NCI-H1694 treated with DMSO at 0.1 percent for 48 hours (cell line): Measurements from ENCODE around the gene ZNF860.

Source experiments
- DNase-seq: peaks from one replicate; lab custom pipeline; 2025; lab: John Stamatoyannopoulos, UW

The ZNF860 gene

GRCh38 chr3:31981206-31982181 lies at the start of gene ZNF860, which contains the start of gene OSBPL10:
TSS of gene ZNF860 (plus strand) at chr3:31981750. CDS start at chr3:31989080, 7,330 bp downstream.
TSS of gene OSBPL10 (minus strand) at chr3:31981262. CDS start at chr3:31981179, 83 bp downstream.
- DNase-seq = no peak

GRCh38 chr3:31932990-31933389 lies 48.6 kb upstream of the ZNF860 start:
- DNase-seq = no peak

DNA sequence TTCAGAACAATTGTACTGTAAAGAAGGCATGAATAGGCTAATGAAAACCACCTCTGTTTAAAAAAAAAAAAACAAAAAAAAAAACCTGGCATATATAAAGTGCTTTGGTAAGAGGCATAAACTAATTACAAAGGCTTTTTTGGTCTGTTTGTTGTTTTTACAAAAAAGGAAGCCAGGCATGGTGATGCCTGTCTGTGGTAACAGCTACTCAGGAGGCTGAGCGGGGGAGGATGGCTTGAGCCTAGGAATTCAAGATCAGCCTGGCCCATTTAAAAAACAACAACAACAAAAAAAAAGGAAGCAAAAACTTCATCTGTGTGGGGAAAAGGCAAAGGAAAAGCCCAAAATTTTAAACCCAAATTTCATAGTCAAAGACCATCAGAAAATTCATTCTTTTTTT lies 47.5 kb upstream of the ZNF860 start:
- DNase-seq = no peak

DNA sequence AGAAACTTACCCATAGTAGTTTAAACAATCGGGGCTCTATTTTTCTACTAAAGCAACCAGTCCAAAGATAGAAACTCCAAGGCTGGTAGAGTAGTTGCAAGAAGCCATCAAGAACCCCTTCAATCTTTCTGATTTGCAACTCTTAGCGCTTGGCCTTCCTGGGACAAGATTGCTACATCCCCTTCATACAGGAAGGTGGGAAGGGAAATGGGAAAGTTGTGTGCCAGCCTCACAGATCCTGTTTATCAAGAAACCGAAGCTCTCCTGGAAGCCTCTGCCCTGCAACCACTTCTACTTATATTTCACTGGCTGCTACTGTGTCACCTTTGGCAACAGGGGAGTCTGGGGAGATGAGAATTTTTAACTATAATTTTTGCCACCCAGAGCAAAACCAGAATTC lies 46.7 kb upstream of the ZNF860 start:
- DNase-seq = no peak

DNA sequence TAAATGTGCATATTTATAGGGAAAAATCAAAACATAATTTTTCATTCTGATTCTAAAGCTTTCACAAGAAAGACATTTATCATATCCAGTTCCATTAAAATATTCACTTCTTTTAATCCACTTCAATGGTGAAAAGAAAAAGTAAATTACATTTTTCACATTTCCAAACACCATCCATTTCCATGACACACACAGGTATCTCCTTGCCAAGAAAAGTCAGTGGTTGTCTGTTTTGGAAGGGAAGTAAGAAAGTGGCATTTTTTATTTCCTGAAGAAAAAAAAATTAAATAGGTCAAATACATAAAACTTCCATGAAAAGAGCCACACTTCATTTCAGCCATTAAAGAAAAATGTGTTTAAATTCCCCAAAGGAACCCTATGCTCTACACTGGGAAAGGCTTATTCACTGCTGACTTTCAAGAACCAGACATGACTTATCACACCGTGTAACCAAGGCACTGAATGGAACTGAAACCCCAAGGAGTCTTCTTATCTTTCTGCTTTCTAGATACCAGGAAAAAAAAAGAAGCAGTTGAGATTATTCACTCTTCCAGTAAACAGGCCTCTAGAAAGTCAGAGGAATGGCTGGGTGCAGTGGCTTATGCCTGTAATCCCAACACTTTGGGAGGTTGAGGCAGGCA lies 45.0 kb upstream of the ZNF860 start:
- DNase-seq = no peak

DNA sequence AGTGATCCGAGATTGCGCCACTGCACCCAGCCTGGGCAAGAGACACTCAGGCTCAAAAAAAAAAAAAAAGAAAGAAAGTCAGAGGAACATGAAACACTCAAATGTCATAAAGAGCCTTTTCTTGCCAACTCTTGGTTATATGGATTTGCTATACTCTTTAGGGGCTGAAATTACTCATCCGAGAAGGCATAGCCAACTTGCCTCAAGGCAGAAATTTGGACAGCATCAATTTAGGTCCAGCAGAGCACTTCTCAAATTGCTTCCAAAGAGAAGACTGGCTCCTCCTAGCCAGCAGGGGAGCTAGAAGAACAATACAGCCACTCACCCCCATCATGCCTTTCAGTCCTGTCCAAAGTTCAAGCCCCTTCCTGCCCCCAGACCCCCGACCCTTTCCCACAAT lies 44.3 kb upstream of the ZNF860 start:
- DNase-seq = no peak

DNA sequence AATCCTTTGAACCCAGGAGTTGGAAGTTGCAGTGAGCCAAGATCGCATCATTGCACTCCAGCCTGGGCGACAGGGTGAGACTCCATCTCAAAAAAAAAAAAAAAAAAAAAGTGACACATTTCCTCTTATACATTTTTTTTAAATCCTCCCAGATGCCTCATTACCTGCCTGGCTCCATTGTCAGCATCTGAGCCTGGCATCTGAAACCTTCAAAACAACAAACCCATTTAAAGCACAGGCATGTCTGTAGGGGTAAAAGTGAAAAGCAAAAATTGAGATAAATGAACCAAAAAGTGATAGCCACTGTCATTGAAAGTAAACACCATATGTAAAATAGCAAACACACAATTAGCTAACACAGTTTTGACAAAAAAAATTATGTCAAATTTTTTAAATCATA lies 39.1 kb upstream of the ZNF860 start:
- no peak for DNase-seq

GRCh38 chr3:31943041-31943440 lies 38.5 kb upstream of the ZNF860 start:
- DNase-seq = no peak

DNA sequence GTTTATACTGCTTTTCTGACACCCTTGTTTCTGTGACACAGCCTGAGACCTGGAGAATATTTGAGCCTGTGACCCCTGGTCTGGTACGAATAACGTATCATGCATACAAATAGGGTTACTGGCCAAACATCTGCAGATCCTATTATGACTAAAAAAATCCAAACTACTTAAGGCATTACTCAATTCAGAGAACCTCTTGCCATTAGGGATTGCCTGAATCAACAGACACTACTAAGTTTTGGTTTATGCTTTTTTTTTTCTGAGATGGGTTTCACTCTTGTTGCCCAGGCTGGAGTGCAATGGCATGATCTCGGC lies 35.9 kb upstream of the ZNF860 start:
- DNase-seq = no peak

GRCh38 chr3:31946484-31947081 lies 35.0 kb upstream of the ZNF860 start:
- DNase-seq = no peak

GRCh38 chr3:31947162-31947561 lies 34.4 kb upstream of the ZNF860 start:
- DNase-seq = no peak

DNA sequence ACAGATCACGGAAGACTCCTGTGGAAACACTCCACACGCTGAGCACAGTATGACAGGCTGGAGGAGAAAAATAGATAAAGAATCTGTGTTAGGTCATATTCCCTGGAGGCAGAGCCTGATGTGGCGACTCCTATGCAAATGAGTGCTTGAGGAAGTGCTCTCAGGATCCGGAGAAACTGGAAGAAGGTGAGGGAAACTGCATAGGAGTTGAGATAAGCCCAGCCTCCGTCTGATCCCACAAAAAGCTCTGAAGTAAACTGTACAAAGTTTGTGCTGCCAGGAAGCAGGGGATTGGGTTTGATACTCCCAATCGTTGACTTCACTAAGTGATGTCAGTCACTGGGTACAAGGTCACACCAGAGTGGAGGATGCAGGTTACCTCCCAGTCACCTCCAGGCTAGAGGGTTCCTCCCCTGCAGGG lies 33.9 kb upstream of the ZNF860 start:
- no peak for DNase-seq

GRCh38 chr3:31948280-31948679 lies 33.3 kb upstream of the ZNF860 start:
- no peak for DNase-seq

- no peak for DNase-seq
Observed at GRCh38 chr3:31952205-31952604, 29.3 kb upstream of the ZNF860 start.

- DNase-seq = no peak
Observed at GRCh38 chr3:31953091-31953490, 28.5 kb upstream of the ZNF860 start.

DNA sequence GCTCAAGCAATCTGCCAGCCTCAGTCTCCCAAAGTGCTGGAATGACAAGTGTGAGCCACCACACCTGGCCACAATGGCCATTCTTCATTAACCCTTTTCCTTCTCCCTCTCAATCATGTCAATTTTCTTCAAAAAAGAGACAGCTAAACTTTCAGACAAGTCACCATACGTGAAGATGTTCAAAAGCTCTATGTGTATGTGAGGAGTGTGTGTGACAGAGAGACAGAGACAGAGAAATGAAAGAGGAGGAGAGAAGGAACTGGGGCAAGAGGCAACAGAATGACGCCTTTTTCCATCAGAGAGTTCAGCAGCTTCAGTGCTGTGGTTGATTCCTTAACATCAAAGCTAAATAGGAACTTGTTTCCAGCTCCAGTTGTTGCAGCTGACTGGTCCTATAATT lies 27.9 kb upstream of the ZNF860 start:
- no peak for DNase-seq

DNA sequence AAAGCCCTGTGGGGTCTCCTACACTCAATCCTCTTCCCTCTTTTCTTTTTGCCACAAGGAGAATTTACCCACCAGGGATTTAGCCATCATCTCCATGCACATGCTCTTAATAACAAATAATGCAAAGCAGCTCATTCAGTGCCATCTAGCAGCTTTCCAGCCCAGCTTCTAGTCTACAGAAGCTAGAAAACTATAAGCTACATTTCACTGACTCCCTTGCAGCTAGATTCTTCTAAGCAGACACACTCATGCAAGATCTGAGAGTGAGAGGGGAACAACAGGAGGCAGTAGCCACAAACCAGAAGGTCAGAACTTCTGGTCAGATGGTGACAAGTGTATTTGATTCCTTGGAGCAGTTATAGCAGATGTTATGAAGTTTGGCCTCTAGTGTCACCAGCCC lies 26.0 kb upstream of the ZNF860 start:
- no peak for DNase-seq

- DNase-seq = no peak
Observed at GRCh38 chr3:31957106-31957505, 24.4 kb upstream of the ZNF860 start.

DNA sequence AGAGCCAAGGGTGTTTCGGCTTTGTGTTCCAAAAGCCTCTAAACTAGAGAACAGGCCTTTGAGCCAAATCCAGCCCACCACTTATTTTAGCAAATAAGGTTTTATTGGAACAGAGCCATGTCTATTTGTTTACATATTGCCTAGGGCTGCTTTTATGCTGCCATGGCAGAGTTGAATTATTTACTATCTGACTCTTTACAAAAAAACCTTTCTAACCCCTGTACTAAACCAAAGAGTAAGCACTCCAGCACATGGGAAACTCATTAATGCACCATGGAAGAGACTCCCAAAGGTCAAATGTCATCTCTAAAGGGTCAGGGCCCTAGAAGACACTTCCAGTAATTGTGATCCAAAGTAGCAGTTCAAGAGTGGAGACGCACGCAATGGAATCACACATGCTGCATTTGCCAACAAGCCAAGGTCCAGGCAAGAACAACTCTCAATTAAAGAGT lies 22.8 kb upstream of the ZNF860 start:
- DNase-seq = no peak

DNA sequence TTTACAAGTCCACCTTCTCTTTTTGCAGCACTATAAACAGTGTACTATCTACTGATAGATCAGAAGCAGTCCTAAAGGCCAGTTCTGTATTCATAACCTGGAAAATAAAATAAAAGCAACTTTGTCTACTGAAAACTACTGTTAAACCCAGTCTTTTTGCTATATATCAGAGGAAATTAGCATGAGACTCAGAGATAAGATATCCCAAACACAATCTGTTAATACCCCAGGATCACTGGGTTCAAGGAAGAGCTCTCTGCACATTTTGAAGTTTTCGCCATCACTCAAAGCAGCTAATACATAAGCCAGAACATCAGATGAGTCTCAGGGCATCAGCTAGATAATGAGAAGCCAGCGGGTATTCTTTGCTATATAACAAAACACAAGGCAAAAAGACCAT lies 22.3 kb upstream of the ZNF860 start:
- no peak for DNase-seq

DNA sequence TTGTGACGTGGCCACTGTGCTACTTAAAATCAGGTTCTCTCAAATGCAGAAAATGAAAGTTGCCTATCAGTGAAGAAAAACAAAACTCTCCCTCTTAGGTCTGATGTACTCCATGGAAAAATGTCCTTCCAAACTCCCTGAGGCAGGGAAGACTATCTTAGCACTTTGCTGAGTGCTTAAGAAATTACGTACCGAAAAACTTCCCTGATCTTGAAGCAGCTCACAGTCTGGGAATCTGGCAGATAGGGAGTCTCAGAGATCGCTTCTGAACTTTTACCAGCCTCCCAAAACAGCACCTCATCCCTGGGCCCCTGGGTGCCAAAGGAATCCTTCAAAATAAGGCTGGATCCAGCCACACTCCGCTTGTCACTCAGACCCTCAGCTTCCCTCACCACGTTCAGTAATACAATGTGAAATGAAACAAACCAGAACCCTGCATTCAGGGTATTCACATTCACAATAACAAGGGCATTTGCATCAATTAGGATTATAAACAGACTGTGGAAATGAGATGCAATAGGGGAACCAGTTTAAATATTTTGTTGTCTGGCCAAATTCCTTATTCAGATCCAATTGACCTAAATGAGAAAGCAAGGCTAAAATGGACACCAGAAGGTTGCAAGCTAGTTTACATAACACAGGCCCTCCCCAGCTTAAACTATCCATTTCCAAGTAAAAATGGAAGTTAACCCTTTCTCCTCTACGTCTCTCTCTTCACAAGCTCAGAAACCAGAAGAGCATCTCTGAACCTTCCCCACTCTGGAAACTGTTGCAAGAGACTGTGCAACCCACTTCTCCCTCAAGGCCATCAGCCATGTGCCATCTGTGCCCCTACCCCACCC lies 21.4 kb upstream of the ZNF860 start:
- DNase-seq = no peak
